ENCODE data around the gene ARMC9. TPM values are rescaled to one million over a fixed set of nuclear protein-coding genes. Genes with fewer than 3 reads are reported as not detected.

Gene ARMC9
- total RNA-seq, 1 donor from 2014 or later: 19.3 TPM

- Mint-ChIP-seq H3K27me3 (ENCODE audit: unreplicated experiment) (no peaks in the 10 kb centered on the region), H3K9me3 (ENCODE audit: unreplicated experiment) (no peaks in the 10 kb centered on the region), H3K36me3 (ENCODE audit: unreplicated experiment) (no peaks in the 10 kb centered on the region), H3K4me1 (ENCODE audit: low read depth, unreplicated experiment) (no peaks in the 10 kb centered on the region), H3K4me3 (ENCODE audit: unreplicated experiment) (no peak overlapping the region), H3K27ac (ENCODE audit: unreplicated experiment) (no peak overlapping the region)
- no peak for DNase-seq
- TF ChIP-seq CTCF (IDR thresholded peaks at IDR 0.05; ENCODE audit: partially characterized antibody, unreplicated experiment): no peak
Measured at GRCh38 chr2:231263118-231263831, 64.8 kb downstream of the ARMC9 start.

- Mint-ChIP-seq H3K4me3 (ENCODE audit: unreplicated experiment) (no peak overlapping the region), H3K4me1 (ENCODE audit: low read depth, unreplicated experiment) (peaks cover 5% of the 10 kb centered on the region), H3K27ac (ENCODE audit: unreplicated experiment) (no peak overlapping the region), H3K27me3 (ENCODE audit: unreplicated experiment) (peaks cover 1% of the 10 kb centered on the region), H3K9me3 (ENCODE audit: unreplicated experiment) (no peaks in the 10 kb centered on the region), H3K36me3 (ENCODE audit: unreplicated experiment) (no peaks in the 10 kb centered on the region)
- no peak for DNase-seq
- no peak for TF ChIP-seq CTCF (IDR thresholded peaks at IDR 0.05; ENCODE audit: partially characterized antibody, unreplicated experiment)
Measured at GRCh38 chr2:231270221-231271114, 72.0 kb downstream of the ARMC9 start.

- DNase-seq: no peak
- H3K36me3 Mint-ChIP-seq (ENCODE audit: unreplicated experiment): peaks cover 3% of the 10 kb centered on the region
- no peak overlapping the region for H3K4me3 Mint-ChIP-seq (ENCODE audit: unreplicated experiment)
- peaks cover 5% of the 10 kb centered on the region for H3K4me1 Mint-ChIP-seq (ENCODE audit: low read depth, unreplicated experiment)
- no peaks in the 10 kb centered on the region for H3K9me3 Mint-ChIP-seq (ENCODE audit: unreplicated experiment)
- TF ChIP-seq CTCF (IDR thresholded peaks at IDR 0.05; ENCODE audit: partially characterized antibody, unreplicated experiment): no peak
- peaks cover 1% of the 10 kb centered on the region for H3K27me3 Mint-ChIP-seq (ENCODE audit: unreplicated experiment)
- H3K27ac Mint-ChIP-seq (ENCODE audit: unreplicated experiment): no peak overlapping the region
Measured at GRCh38 chr2:231272991-231273390, 74.6 kb downstream of the ARMC9 start.

GRCh38 chr2:231276987-231277386 is 78.6 kb downstream of the ARMC9 start:
- TF ChIP-seq CTCF (IDR thresholded peaks at IDR 0.05; ENCODE audit: partially characterized antibody, unreplicated experiment): no peak
- H3K4me1 Mint-ChIP-seq (ENCODE audit: low read depth, unreplicated experiment): peaks cover 5% of the 10 kb centered on the region
- no peaks in the 10 kb centered on the region for H3K9me3 Mint-ChIP-seq (ENCODE audit: unreplicated experiment)
- H3K4me3 Mint-ChIP-seq (ENCODE audit: unreplicated experiment): no peak overlapping the region
- H3K27me3 Mint-ChIP-seq (ENCODE audit: unreplicated experiment): no peaks in the 10 kb centered on the region
- DNase-seq: no peak
- peaks cover 4% of the 10 kb centered on the region for H3K36me3 Mint-ChIP-seq (ENCODE audit: unreplicated experiment)
- no peak overlapping the region for H3K27ac Mint-ChIP-seq (ENCODE audit: unreplicated experiment)

- no peak for DNase-seq
- no peaks in the 10 kb centered on the region for H3K27me3 Mint-ChIP-seq (ENCODE audit: unreplicated experiment)
- no peak for TF ChIP-seq CTCF (IDR thresholded peaks at IDR 0.05; ENCODE audit: partially characterized antibody, unreplicated experiment)
- H3K9me3 Mint-ChIP-seq (ENCODE audit: unreplicated experiment): no peaks in the 10 kb centered on the region
- H3K4me1 Mint-ChIP-seq (ENCODE audit: low read depth, unreplicated experiment): peaks cover 2% of the 10 kb centered on the region
- H3K27ac Mint-ChIP-seq (ENCODE audit: unreplicated experiment): no peak overlapping the region
- H3K36me3 Mint-ChIP-seq (ENCODE audit: unreplicated experiment): peaks cover 4% of the 10 kb centered on the region
- no peak overlapping the region for H3K4me3 Mint-ChIP-seq (ENCODE audit: unreplicated experiment)
Measured at GRCh38 chr2:231277962-231278361, 79.5 kb downstream of the ARMC9 start.
